Measurements from ENCODE around the gene CYB561A3. TPM values are rescaled to one million over a fixed set of nuclear protein-coding genes. Genes with fewer than 3 reads are reported as not detected.

The CYB561A3 gene
- total RNA-seq, 1 donor, result 151 TPM

GRCh38 chr11:61368646-61369045, 7.0 kb upstream of the CYB561A3 start:
- TF ChIP-seq CTCF (IDR thresholded peaks at IDR 0.05; ENCODE audit: extremely low read depth, low read depth, low read length), result no peak
- peak overlapping the region; percentile 41 for H3K4me2 ChIP-seq (ENCODE audit: insufficient read depth, low read length)
- peaks cover 15% of the 10 kb centered on the region for H3K79me2 ChIP-seq (ENCODE audit: insufficient read depth, low read length)
- H3K9me3 ChIP-seq (ENCODE audit: low read depth, low read length), result no peaks in the 10 kb centered on the region
- no peaks in the 10 kb centered on the region for H4K20me1 ChIP-seq (ENCODE audit: insufficient read depth, low read length)
- H3K36me3 ChIP-seq (ENCODE audit: insufficient read depth, low read length), result peaks cover 59% of the 10 kb centered on the region
- H3K27me3 ChIP-seq (ENCODE audit: insufficient read depth, low read length), result no peaks in the 10 kb centered on the region
- no peak overlapping the region for H2AFZ ChIP-seq (ENCODE audit: low read length)
- peaks cover 42% of the 10 kb centered on the region for H3K4me1 ChIP-seq (ENCODE audit: insufficient read depth, low read length)
- H3K4me3 ChIP-seq (ENCODE audit: insufficient read depth, low read length), result no peak overlapping the region
- no peak for DNase-seq (ENCODE audit: insufficient read length, low spot score, missing footprints)
- H3K27ac ChIP-seq (ENCODE audit: low read depth, low read length), result peak overlapping the region; percentile 100

- no peak for DNase-seq (ENCODE audit: insufficient read length, low spot score, missing footprints)
- H3K27ac ChIP-seq (ENCODE audit: low read depth, low read length), result peak overlapping the region; percentile 92
- H3K4me3 ChIP-seq (ENCODE audit: insufficient read depth, low read length), result no peak overlapping the region
- no peak for TF ChIP-seq CTCF (IDR thresholded peaks at IDR 0.05; ENCODE audit: extremely low read depth, low read depth, low read length)
- no peaks in the 10 kb centered on the region for H3K27me3 ChIP-seq (ENCODE audit: insufficient read depth, low read length)
- peaks cover 56% of the 10 kb centered on the region for H3K36me3 ChIP-seq (ENCODE audit: insufficient read depth, low read length)
- H3K9me3 ChIP-seq (ENCODE audit: low read depth, low read length), result no peaks in the 10 kb centered on the region
- H4K20me1 ChIP-seq (ENCODE audit: insufficient read depth, low read length), result no peaks in the 10 kb centered on the region
- peaks cover 27% of the 10 kb centered on the region for H3K79me2 ChIP-seq (ENCODE audit: insufficient read depth, low read length)
- no peak overlapping the region for H3K4me2 ChIP-seq (ENCODE audit: insufficient read depth, low read length)
- H3K4me1 ChIP-seq (ENCODE audit: insufficient read depth, low read length), result peaks cover 52% of the 10 kb centered on the region
- no peak overlapping the region for H2AFZ ChIP-seq (ENCODE audit: low read length)
Observed at GRCh38 chr11:61367406-61367805, 5.7 kb upstream of the CYB561A3 start.

- Histone ChIP-seq H3K4me3 (ENCODE audit: insufficient read depth, low read length) (no peak overlapping the region), H3K9me3 (ENCODE audit: low read depth, low read length) (no peaks in the 10 kb centered on the region), H4K20me1 (ENCODE audit: insufficient read depth, low read length) (peaks cover 3% of the 10 kb centered on the region), H3K36me3 (ENCODE audit: insufficient read depth, low read length) (peaks cover 55% of the 10 kb centered on the region), H3K27me3 (ENCODE audit: insufficient read depth, low read length) (no peaks in the 10 kb centered on the region), H3K4me2 (ENCODE audit: insufficient read depth, low read length) (peak overlapping the region; percentile 99), H3K27ac (ENCODE audit: low read depth, low read length) (peak overlapping the region; percentile 96), H2AFZ (ENCODE audit: low read length) (no peak overlapping the region), H3K79me2 (ENCODE audit: insufficient read depth, low read length) (peaks cover 44% of the 10 kb centered on the region), H3K4me1 (ENCODE audit: insufficient read depth, low read length) (peaks cover 55% of the 10 kb centered on the region)
- no peak for TF ChIP-seq CTCF (IDR thresholded peaks at IDR 0.05; ENCODE audit: extremely low read depth, low read depth, low read length)
- peak; percentile 18 for DNase-seq (ENCODE audit: insufficient read length, low spot score, missing footprints)
Observed at GRCh38 chr11:61364012-61364675, 2.5 kb upstream of the CYB561A3 start.

- H3K9me3 ChIP-seq (ENCODE audit: low read depth, low read length), result no peaks in the 10 kb centered on the region
- DNase-seq (ENCODE audit: insufficient read length, low spot score, missing footprints), result peak; percentile 82
- H3K27me3 ChIP-seq (ENCODE audit: insufficient read depth, low read length), result no peaks in the 10 kb centered on the region
- peaks cover 3% of the 10 kb centered on the region for H4K20me1 ChIP-seq (ENCODE audit: insufficient read depth, low read length)
- no peak for TF ChIP-seq CTCF (IDR thresholded peaks at IDR 0.05; ENCODE audit: extremely low read depth, low read depth, low read length)
- peaks cover 39% of the 10 kb centered on the region for H3K36me3 ChIP-seq (ENCODE audit: insufficient read depth, low read length)
- peak overlapping the region; percentile 96 for H3K27ac ChIP-seq (ENCODE audit: low read depth, low read length)
- peaks cover 47% of the 10 kb centered on the region for H3K4me1 ChIP-seq (ENCODE audit: insufficient read depth, low read length)
- H3K4me2 ChIP-seq (ENCODE audit: insufficient read depth, low read length), result peak overlapping the region; percentile 99
- H3K79me2 ChIP-seq (ENCODE audit: insufficient read depth, low read length), result peaks cover 49% of the 10 kb centered on the region
- peak overlapping the region; percentile 90 for H2AFZ ChIP-seq (ENCODE audit: low read length)
- peak overlapping the region; percentile 84 for H3K4me3 ChIP-seq (ENCODE audit: insufficient read depth, low read length)
Observed at GRCh38 chr11:61362542-61362875, 827 bp upstream of the CYB561A3 start.

All from osteoblast (primary cell).